Activated CD4-positive, alpha-beta memory T cell treated with anti-CD3 and anti-CD28 coated beads, Interleukin-2, amount 10 ng/mL, durations not matched to agents 7 days and 5 days (primary cell): ENCODE results near the gene ADGRD1. TPM values are rescaled to one million over a fixed set of nuclear protein-coding genes. Genes with fewer than 3 reads are reported as not detected.

ENCODE experiments used
- CTCF ChIA-PET: fragments of 350-600 bp; sonication (Branson Sonifier 250); formaldehyde crosslinking; loops from one replicate; lab custom pipeline; 2021; ENCODE audit warnings: antibody characterized with exemption, inconsistent platforms; lab: Charles Lee
- POLR2A ChIA-PET: fragments of 350-600 bp; sonication (Branson Sonifier 250); formaldehyde crosslinking; loops from one replicate; lab custom pipeline; 2021; ENCODE audit warnings: antibody characterized with exemption; lab: Charles Lee
- DNase-seq: peaks from one replicate; pipeline ENCODE4 v3.0.0-alpha.2; 2020
- H3K27ac Mint-ChIP-seq: one replicate; pipeline ENCODE4 v1.8.0; 2021; ENCODE audit warnings: mild to moderate bottlenecking, mixed read lengths
- H3K27me3 Mint-ChIP-seq: one replicate; pipeline ENCODE4 v1.8.0; 2021; ENCODE audit warnings: mixed read lengths
- H3K36me3 Mint-ChIP-seq: one replicate; pipeline ENCODE4 v1.8.0; 2021; ENCODE audit warnings: low read depth, mixed read lengths
- H3K4me1 Mint-ChIP-seq: one replicate; pipeline ENCODE4 v1.8.0; 2021; ENCODE audit warnings: mixed read lengths
- H3K4me3 Mint-ChIP-seq: one replicate; pipeline ENCODE4 v1.8.0; 2021; ENCODE audit warnings: mild to moderate bottlenecking, mixed read lengths
- H3K9me3 Mint-ChIP-seq: one replicate; pipeline ENCODE4 v1.8.0; 2021; ENCODE audit warnings: mixed read lengths
- total RNA-seq, 2 experiments: library from RNA; stranded (reverse); gene quantifications; one replicate each; pipeline ENCODE4 v1.2.3, GENCODE V29; 2021

ADGRD1 gene
- total RNA-seq, 2 experiments from 2014 or later: 0.23 TPM; not detected in 1

DNA sequence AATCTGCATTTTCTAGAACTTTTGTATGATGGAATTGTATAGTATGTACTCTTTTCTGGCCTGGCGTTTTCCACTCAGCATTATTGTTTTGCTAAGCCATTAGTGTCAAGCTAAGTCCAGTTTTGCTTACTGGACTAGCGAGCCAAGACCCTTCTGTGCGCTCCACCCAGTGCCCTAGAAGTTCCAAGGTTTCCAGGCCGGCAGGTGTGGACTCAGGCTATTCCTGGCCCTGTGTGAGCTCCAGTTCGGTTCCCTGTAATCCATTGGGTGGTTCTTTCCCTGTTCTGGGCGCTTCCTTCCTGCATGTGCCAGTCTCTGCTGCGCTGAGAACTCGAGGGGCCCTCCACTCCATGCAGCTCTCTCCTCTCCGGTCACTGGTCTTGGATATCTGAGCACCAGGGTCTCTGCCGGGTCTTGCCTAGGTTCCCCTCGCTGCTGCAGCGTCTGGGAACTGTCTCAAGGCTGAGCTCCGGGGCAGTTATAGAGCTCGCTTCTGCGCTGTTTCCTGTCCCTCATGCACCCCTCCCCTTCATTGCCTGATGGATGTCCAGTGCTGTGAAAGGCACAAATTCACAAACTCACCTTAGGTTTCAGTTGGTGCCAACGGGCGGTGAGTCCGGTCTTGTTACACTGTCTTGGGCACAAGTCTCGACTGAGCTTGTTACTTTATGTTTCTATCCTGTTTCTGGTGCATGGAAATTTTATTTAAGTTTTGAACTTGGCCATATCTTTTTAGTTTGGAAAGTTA lies 100.8 kb downstream of the ADGRD1 start:
- POLR2A ChIA-PET: no interaction called here
- Mint-ChIP-seq H3K27me3 (peaks cover 9% of the 10 kb centered on the region), H3K9me3 (no peaks in the 10 kb centered on the region), H3K27ac (no peak overlapping the region), H3K4me3 (no peak overlapping the region), H3K36me3 (no peaks in the 10 kb centered on the region), H3K4me1 (no peaks in the 10 kb centered on the region)
- CTCF ChIA-PET: no interaction called here
- DNase-seq: no peak

DNA sequence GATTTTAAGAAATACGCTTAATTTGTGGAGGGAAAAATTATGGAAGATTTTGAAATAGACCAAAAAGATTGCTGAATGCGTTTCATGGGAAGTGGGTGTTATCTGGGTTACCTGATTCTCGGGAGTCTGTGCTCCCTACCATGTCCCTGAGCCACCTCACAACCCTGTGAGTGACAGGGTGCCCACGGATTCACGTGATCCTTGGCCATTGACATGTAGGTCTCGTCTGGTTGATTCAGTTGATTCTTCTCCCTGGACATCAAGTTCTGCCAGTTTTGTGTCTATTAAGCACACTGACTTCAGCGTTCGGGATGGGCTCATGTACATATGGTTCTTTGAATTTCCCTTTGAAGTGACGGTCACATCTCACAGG lies 101.4 kb downstream of the ADGRD1 start:
- Mint-ChIP-seq H3K36me3 (no peaks in the 10 kb centered on the region), H3K9me3 (no peaks in the 10 kb centered on the region), H3K4me1 (no peaks in the 10 kb centered on the region), H3K4me3 (no peak overlapping the region), H3K27me3 (peaks cover 9% of the 10 kb centered on the region), H3K27ac (no peak overlapping the region)
- POLR2A ChIA-PET: no interaction called here
- no peak for DNase-seq
- CTCF ChIA-PET: no interaction called here

DNA sequence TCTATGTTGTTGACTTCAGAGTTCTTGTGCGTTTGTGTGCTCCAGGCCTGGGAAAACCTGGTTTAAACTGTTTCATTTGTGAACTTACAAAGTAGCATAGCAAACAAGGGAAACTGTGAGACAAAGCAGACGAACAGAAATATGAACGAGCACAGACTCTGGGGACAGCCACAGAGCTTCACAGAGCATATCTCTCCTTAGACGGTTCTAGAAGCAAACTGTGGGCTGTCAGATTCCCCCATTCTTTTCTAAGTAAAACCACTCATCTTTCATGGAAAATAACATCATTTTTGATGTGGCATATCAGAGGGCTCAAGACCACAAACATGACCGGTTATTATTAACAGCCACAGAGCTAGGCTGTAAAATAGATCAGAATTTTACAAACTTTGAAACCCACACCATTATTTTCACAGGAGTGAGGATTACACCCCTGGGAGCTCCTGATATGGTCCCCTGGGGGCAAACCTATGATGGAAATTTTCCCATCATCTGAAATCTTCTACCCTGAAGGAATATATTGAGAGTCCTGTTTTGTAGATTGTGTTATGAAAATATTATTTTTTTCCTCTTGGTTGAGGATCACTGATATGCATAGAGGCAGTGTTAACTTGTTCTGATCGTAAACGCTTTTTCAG lies 102.0 kb downstream of the ADGRD1 start:
- Mint-ChIP-seq H3K4me1 (no peaks in the 10 kb centered on the region), H3K4me3 (no peak overlapping the region), H3K36me3 (no peaks in the 10 kb centered on the region), H3K27me3 (peaks cover 9% of the 10 kb centered on the region), H3K27ac (no peak overlapping the region), H3K9me3 (no peaks in the 10 kb centered on the region)
- ChIA-PET CTCF (interaction anchor here (0.5 kb wide), 1 partner anchor 231 kb away, joined by 3 read pairs; no protein-coding TSS in a partner anchor), POLR2A (no interaction called here)
- DNase-seq: no peak

DNA sequence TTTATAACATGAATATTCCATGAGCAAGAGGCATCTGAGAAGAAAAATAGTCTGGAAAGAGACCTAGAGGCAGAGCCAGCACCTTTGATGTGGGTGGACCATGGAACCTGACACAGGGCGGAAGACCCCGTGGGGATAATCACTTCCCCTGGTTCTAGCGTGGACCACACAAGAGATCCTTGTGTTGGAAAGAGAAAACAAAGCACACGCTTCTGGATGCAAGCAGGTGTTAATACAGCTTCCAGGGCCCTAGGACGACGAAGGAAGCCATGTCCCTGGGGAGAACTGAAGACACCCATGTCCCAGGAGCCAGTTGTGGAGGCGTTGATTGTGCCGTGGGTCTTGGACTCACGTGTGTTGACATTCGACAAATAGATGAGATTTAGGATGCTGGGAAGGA lies 102.9 kb downstream of the ADGRD1 start:
- ChIA-PET CTCF (no interaction called here), POLR2A (no interaction called here)
- no peak for DNase-seq
- Mint-ChIP-seq H3K4me3 (no peak overlapping the region), H3K27ac (no peak overlapping the region), H3K4me1 (no peaks in the 10 kb centered on the region), H3K9me3 (no peaks in the 10 kb centered on the region), H3K27me3 (peaks cover 9% of the 10 kb centered on the region), H3K36me3 (no peaks in the 10 kb centered on the region)

DNA sequence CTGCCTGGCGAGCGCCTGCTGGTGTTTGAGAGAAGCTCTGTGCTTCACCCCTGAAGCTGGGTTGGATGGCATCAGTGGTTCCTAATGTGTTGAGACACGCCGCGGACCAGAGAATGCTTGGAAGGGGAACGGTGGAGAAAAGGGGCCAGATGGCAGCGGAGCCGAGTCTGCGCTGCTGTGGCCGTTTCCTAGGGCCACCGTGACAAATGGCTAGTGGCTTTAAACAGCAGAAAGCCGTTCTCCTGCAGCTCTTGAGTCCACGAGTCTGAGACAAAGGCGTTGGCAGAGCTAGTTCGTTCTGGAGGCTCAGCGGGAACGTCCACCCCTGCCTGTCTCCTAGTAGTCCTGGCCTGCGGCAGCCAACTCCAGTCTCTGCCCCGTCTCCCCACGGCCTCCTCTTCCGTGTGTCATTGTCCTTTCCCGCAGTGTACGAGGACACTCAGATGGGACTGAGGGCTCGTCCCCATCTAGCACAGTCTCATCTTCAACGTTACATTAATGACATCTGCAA lies 103.6 kb downstream of the ADGRD1 start:
- Mint-ChIP-seq H3K27me3 (peaks cover 9% of the 10 kb centered on the region), H3K4me1 (no peaks in the 10 kb centered on the region), H3K36me3 (no peaks in the 10 kb centered on the region), H3K27ac (no peak overlapping the region), H3K9me3 (no peaks in the 10 kb centered on the region), H3K4me3 (no peak overlapping the region)
- DNase-seq: no peak
- POLR2A ChIA-PET: no interaction called here
- CTCF ChIA-PET: no interaction called here

DNA sequence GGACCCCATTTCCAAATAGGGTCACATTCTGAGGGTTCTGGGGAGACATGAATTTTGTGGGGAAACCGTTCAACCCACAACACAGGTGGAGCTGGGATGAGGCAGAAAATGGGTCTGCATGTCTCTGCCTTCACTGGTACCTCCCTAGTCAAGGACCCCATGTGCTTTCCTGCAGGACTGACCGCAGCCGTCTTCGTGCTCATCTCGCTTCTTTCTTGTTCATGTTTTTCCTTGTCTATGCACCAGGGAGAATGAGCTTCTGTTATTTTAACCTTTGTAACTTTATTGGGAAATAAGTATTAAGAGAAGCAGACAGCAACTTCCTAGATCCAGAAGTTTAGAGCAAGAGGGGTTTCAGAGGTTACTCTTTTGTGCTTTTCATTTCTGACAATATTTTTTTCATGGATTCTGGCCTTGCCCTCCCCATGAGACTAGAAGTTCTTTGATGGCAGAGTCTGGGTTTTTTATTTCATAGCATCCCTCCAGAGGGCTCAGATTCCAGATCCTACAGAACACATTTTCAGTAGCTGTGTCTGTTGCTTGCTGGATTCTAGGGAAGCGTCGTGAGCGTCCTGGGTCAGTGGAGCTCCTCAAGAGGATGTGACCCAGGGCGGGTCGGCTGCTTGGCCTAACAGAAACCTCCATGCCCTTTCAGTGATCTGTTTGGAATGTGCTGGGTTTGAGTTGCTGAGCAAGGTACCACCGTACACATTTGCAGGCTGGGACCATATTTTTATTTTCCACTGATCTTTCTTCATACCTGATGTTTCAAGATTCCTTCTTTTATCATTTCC lies 104.2 kb downstream of the ADGRD1 start:
- Mint-ChIP-seq H3K27ac (no peak overlapping the region), H3K27me3 (peaks cover 10% of the 10 kb centered on the region), H3K9me3 (no peaks in the 10 kb centered on the region), H3K4me1 (no peaks in the 10 kb centered on the region), H3K36me3 (no peaks in the 10 kb centered on the region), H3K4me3 (no peak overlapping the region)
- CTCF ChIA-PET: no interaction called here
- POLR2A ChIA-PET: no interaction called here
- no peak for DNase-seq

DNA sequence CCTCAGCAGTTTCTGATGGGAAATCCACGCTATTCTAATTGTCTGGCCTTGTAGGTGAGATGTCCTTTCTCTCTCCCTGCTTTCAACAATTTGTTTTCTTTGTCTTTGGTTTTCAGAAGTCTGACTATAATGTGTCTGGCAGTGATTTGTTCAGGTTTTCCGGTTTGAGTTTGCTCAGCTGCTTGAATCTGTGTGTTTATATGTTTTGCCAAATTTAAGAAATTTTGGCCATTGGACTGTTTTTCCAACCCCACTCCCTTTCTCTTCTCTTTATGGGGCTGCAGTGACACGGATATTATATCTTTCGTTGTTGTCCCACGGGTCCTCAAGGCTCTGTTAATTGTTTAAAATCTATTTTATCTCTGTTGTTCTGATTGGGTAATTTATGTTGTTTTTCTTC lies 105.0 kb downstream of the ADGRD1 start:
- no peak overlapping the region for H3K4me3 Mint-ChIP-seq
- CTCF ChIA-PET: no interaction called here
- peaks cover 15% of the 10 kb centered on the region for H3K27me3 Mint-ChIP-seq
- H3K9me3 Mint-ChIP-seq: no peaks in the 10 kb centered on the region
- POLR2A ChIA-PET: no interaction called here
- no peak overlapping the region for H3K27ac Mint-ChIP-seq
- no peaks in the 10 kb centered on the region for H3K36me3 Mint-ChIP-seq
- DNase-seq: no peak
- no peaks in the 10 kb centered on the region for H3K4me1 Mint-ChIP-seq

DNA sequence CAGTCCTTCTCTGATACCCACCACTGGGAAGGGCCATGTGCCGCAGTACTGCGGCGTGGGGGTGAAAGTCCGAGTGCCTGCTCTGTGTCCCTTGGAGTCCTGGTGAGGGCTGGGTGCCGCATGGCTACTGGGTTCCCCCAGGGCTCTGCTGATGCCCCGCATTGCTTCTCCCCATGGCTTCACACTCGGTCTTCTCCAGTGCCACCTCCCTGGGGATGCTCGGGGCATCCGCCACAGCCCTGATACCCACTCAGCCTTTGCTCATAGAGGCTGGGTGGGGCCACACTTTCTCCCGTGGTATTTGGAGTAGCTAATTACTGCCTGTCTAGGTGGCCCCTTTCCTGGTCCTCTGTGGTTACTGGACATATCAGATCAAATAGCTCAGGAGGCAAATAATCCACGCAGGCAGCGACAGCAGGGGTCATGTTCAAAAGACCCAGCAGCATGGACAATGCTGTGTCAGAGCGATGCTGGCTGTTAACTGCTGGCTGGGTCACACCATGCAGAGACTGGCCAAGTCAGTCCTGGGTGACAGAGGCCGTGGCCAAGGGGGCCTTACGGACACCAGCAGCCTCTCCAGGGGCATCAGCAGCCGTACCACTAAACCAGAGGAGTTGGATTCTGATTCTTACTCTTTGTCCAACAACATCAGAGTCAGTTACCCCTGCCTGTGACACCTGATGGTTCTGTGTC lies 106.5 kb downstream of the ADGRD1 start:
- Mint-ChIP-seq H3K27me3 (peaks cover 12% of the 10 kb centered on the region), H3K27ac (no peak overlapping the region), H3K4me1 (no peaks in the 10 kb centered on the region), H3K9me3 (no peaks in the 10 kb centered on the region), H3K4me3 (no peak overlapping the region), H3K36me3 (no peaks in the 10 kb centered on the region)
- ChIA-PET POLR2A (no interaction called here), CTCF (no interaction called here)
- DNase-seq: no peak

DNA sequence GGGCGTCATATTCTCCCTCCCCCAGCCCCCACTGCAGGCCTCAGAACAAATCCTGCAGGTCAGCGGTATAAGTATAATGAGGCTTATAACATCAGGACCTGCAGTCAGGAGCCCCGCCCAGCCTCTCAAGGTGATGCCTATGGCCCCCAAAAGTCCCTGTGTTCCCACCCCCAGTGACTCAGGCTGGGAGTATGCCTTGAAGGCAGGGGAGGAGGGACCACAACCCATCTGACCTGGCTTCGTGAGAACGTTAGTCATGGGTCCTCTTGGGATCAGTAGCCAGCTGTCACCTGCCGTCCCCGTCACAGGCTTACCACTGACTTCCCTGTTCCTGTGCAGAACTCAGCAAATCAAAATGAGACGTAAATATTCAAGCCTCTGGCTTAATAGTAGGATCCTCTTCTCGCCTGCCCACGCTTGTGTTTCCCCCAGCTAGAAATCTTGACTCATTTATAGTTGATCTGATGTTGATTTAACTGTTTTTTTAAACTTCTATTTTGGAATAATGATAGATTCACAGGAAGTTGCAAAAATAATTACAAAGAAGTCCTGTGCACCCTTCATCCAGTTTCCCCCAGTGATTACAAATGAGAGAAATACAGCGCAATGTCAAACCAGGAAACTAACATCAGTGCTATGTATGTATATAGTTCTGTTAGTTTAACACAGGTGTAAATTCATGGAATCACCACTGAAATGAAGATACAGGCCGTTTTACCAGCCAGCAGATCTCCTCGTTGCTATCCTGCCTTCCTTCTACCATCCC lies 107.5 kb downstream of the ADGRD1 start:
- DNase-seq: no peak
- Mint-ChIP-seq H3K27ac (no peak overlapping the region), H3K4me3 (no peak overlapping the region), H3K4me1 (no peaks in the 10 kb centered on the region), H3K27me3 (peaks cover 12% of the 10 kb centered on the region), H3K9me3 (no peaks in the 10 kb centered on the region), H3K36me3 (no peaks in the 10 kb centered on the region)
- ChIA-PET POLR2A (no interaction called here), CTCF (no interaction called here)

DNA sequence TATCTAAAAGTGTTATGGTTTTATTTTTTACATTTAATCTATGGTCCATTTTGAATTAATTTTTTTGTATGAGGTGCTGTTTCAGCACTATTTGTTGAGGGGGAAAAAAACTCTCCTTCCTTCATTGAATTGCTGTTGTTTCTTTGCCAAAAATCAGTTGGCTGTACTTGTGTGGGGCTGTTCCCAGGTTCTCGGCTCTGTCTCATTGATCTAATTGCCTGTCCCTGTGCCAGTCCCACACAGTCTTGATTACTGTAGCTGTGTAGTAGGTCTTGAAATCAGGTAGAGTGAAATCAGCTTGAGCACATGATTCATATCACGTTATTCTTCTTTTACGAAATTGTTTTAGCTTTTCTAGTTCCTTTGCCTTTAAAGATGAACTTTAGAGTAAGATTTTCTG lies 109.7 kb downstream of the ADGRD1 start:
- H3K4me1 Mint-ChIP-seq: no peaks in the 10 kb centered on the region
- POLR2A ChIA-PET: no interaction called here

DNA sequence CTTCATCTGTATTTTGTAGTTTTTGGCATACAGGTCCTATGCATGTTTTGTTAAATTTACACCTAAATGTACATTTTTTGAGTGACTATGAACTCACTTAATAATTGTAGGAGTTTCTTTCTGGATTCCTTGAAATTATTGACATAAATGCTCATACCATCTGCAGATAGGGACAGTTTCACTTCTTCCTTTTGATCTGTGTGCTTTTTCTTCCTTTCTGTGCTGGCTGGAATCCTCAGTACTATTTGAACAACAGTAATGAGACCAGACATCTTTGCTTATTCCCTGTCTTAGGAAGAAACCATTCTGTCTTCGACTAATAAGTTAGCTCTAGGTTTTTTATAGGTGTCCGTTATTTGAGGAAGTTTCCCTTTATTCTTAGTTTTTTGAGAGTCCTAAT lies 110.3 kb downstream of the ADGRD1 start:
- peaks cover 12% of the 10 kb centered on the region for H3K27me3 Mint-ChIP-seq

More for the DNA sequence above, 109.7 kb downstream of the ADGRD1 start:
- no peak overlapping the region for H3K4me3 Mint-ChIP-seq
- peaks cover 12% of the 10 kb centered on the region for H3K27me3 Mint-ChIP-seq
- H3K27ac Mint-ChIP-seq: no peak overlapping the region
- H3K9me3 Mint-ChIP-seq: no peaks in the 10 kb centered on the region
- DNase-seq: no peak
- CTCF ChIA-PET: no interaction called here
- H3K36me3 Mint-ChIP-seq: no peaks in the 10 kb centered on the region

DNA sequence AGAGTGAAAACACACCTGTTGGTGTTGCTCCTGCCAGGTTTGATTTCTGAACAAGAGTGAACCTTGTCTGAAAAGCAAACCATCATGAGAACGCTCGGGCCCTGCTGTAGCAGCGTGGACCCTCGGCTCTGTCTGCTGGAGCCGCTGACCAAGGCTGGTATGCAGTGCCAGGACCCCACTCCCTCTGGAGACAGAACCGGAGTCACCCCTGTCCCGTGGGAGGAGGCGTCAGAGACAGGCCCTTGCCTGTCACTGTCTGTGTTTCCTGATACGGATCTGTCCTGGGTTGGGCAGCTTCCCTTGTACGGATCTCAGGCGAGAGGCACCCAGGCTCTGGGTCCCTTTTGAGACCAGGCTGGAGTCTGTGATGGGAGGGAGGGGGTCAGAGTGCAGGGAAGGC lies 111.6 kb downstream of the ADGRD1 start:
- ChIA-PET CTCF (no interaction called here), POLR2A (no interaction called here)
- peaks cover 12% of the 10 kb centered on the region for H3K27me3 Mint-ChIP-seq
- H3K36me3 Mint-ChIP-seq: no peaks in the 10 kb centered on the region
- H3K9me3 Mint-ChIP-seq: no peaks in the 10 kb centered on the region
- H3K4me1 Mint-ChIP-seq: no peaks in the 10 kb centered on the region
- no peak overlapping the region for H3K4me3 Mint-ChIP-seq
- no peak for DNase-seq
- H3K27ac Mint-ChIP-seq: no peak overlapping the region

More for the DNA sequence above, 110.3 kb downstream of the ADGRD1 start:
- no peaks in the 10 kb centered on the region for H3K9me3 Mint-ChIP-seq
- no peaks in the 10 kb centered on the region for H3K36me3 Mint-ChIP-seq
- no peak overlapping the region for H3K27ac Mint-ChIP-seq
- H3K4me3 Mint-ChIP-seq: no peak overlapping the region
- no peak for DNase-seq
- ChIA-PET POLR2A (no interaction called here), CTCF (no interaction called here)
- no peaks in the 10 kb centered on the region for H3K4me1 Mint-ChIP-seq
